BJ (cell line): ENCODE results near the gene CSN2. TPM values are rescaled to one million over a fixed set of nuclear protein-coding genes. Genes with fewer than 3 reads are reported as not detected.

Experiments used
- CTCF ChIA-PET: fragments of 350-600 bp; formaldehyde crosslinking; extraction: SDS; loops from one replicate; lab custom pipeline; 2021; ENCODE audit warnings: antibody characterized with exemption, inconsistent platforms; lab: Yijun Ruan, JAX
- POLR2A ChIA-PET: fragments of 300-600 bp; sonication (Branson Sonifier 250); formaldehyde crosslinking; extraction: SDS; loops from one replicate; lab custom pipeline; 2021; ENCODE audit warnings: antibody characterized with exemption; lab: Charles Lee
- DNase-seq: peaks from one replicate; pipeline ENCODE4 v3.0.0-alpha.2; 2011; ENCODE audit warnings: low read depth
- H3K27me3 ChIP-seq: 2 replicates; pipeline ENCODE4 v1.6.0; 2011; ENCODE audit warnings: low read length; ENCODE audit not compliant: control insufficient read depth, insufficient read depth
- H3K36me3 ChIP-seq: 2 replicates; pipeline ENCODE4 v1.5.1; 2011; ENCODE audit warnings: low read length; ENCODE audit not compliant: control insufficient read depth, insufficient read depth
- H3K4me3 ChIP-seq: 2 replicates; pipeline ENCODE4 v1.5.1; 2011; ENCODE audit warnings: low read depth, mild to moderate bottlenecking, control low read depth, low read length
- CTCF ChIP-seq: IDR thresholded peaks from 2 replicates; pipeline ENCODE4 v1.5.1; 2011; ENCODE audit warnings: low read depth, mild to moderate bottlenecking, control low read depth, inconsistent platforms, low read length, moderate library complexity; ENCODE audit not compliant: insufficient read depth
- polyA plus RNA-seq: library from polyadenylated mRNA; depleted of rRNA; stranded (reverse); fragments of >200 nt; gene quantifications from 2 replicates; pipeline ENCODE4 v1.2.3, GENCODE V29; 2011; rRNA removed

CSN2 gene
- polyA plus RNA-seq, 1 experiment, result not detected

- DNase-seq, result no peak
- POLR2A ChIA-PET, result no interaction called here
Observed at GRCh38 chr4:69910016-69910782, 55.3 kb downstream of the CSN2 start.

GRCh38 chr4:69909195-69909594, 56.3 kb downstream of the CSN2 start:
- Histone ChIP-seq H3K4me3 (no peak overlapping the region), H3K36me3 (no peaks in the 10 kb centered on the region), H3K27me3 (no peaks in the 10 kb centered on the region)
- no peak for TF ChIP-seq CTCF
- no peak for DNase-seq
- ChIA-PET CTCF (no interaction called here), POLR2A (no interaction called here)

More at GRCh38 chr4:69910016-69910782, 55.3 kb downstream of the CSN2 start:
- CTCF ChIA-PET, result no interaction called here
- Histone ChIP-seq H3K4me3 (no peak overlapping the region), H3K27me3 (no peaks in the 10 kb centered on the region), H3K36me3 (no peaks in the 10 kb centered on the region)
- no peak for TF ChIP-seq CTCF

GRCh38 chr4:69907151-69907550, 58.4 kb downstream of the CSN2 start:
- ChIA-PET CTCF (no interaction called here), POLR2A (no interaction called here)
- no peaks in the 10 kb centered on the region for H3K27me3 ChIP-seq
- H3K36me3 ChIP-seq, result no peaks in the 10 kb centered on the region
- no peak for DNase-seq
- no peak for TF ChIP-seq CTCF
- H3K4me3 ChIP-seq, result no peak overlapping the region

Other genes with a start within 250 kb of the CSN2 start
- gene SULT1B1, start 205.1 kb downstream of the CSN2 start, polyA plus RNA-seq, result not detected in 2 replicates
- gene SULT1E1, start 105.6 kb downstream of the CSN2 start, polyA plus RNA-seq, result not detected in 2 replicates
- gene CSN1S1, start 34.7 kb downstream of the CSN2 start, polyA plus RNA-seq, result not detected in 2 replicates
- gene STATH, start 30.2 kb upstream of the CSN2 start, polyA plus RNA-seq, result not detected in 2 replicates
- not detected in 2 replicates for gene HTN3, start 62.7 kb upstream of the CSN2 start, polyA plus RNA-seq
- not detected in 2 replicates for gene HTN1, start 84.7 kb upstream of the CSN2 start, polyA plus RNA-seq
- gene PRR27, start 188.5 kb upstream of the CSN2 start, polyA plus RNA-seq, result not detected in 2 replicates
- not detected in 2 replicates for gene ODAM, start 230.0 kb upstream of the CSN2 start, polyA plus RNA-seq